Activated CD8-positive, alpha-beta memory T cell treated with anti-CD3 and anti-CD28 coated beads, Interleukin-2, amount 10 ng/mL, durations not matched to agents 7 days and 5 days (primary cell): Measurements from ENCODE around the gene RIMKLA. TPM values are rescaled to one million over a fixed set of nuclear protein-coding genes. Genes with fewer than 3 reads are reported as not detected.

Source experiments
- ATAC-seq: fragments of 150-1000 bp; cut with Tn5 transposase; one replicate; pipeline ENCODE4 v1.10.0; 2021; ENCODE audit warnings: moderate library complexity
- CTCF ChIA-PET: fragments of 350-600 bp; sonication (Branson Sonifier 250); formaldehyde crosslinking; loops from one replicate; lab custom pipeline; 2021; ENCODE audit warnings: antibody characterized with exemption; lab: Charles Lee
- DNase-seq: peaks from one replicate; pipeline ENCODE4 v3.0.0-alpha.2; 2020
- H3K27ac Mint-ChIP-seq: one replicate; pipeline ENCODE4 v1.8.0; 2021; ENCODE audit warnings: mild to moderate bottlenecking, mixed read lengths
- H3K27me3 Mint-ChIP-seq: one replicate; pipeline ENCODE4 v1.8.0; 2021; ENCODE audit warnings: mixed read lengths
- H3K36me3 Mint-ChIP-seq: one replicate; pipeline ENCODE4 v1.8.0; 2021; ENCODE audit warnings: mild to moderate bottlenecking, mixed read lengths
- H3K4me1 Mint-ChIP-seq: one replicate; pipeline ENCODE4 v1.8.0; 2021; ENCODE audit warnings: mixed read lengths
- H3K4me3 Mint-ChIP-seq: one replicate; pipeline ENCODE4 v1.8.0; 2021; ENCODE audit warnings: mild to moderate bottlenecking, moderate library complexity, mixed read lengths
- H3K9me3 Mint-ChIP-seq: one replicate; pipeline ENCODE4 v1.8.0; 2022; ENCODE audit warnings: low read depth, mixed read lengths
- total RNA-seq, 2 experiments: library from RNA; stranded (reverse); gene quantifications; one replicate each; pipeline ENCODE4 v1.2.3, GENCODE V29; 2021

The RIMKLA gene
- total RNA-seq, 2 experiments from 2014 or later = 1.3 to 1.5 TPM

DNA sequence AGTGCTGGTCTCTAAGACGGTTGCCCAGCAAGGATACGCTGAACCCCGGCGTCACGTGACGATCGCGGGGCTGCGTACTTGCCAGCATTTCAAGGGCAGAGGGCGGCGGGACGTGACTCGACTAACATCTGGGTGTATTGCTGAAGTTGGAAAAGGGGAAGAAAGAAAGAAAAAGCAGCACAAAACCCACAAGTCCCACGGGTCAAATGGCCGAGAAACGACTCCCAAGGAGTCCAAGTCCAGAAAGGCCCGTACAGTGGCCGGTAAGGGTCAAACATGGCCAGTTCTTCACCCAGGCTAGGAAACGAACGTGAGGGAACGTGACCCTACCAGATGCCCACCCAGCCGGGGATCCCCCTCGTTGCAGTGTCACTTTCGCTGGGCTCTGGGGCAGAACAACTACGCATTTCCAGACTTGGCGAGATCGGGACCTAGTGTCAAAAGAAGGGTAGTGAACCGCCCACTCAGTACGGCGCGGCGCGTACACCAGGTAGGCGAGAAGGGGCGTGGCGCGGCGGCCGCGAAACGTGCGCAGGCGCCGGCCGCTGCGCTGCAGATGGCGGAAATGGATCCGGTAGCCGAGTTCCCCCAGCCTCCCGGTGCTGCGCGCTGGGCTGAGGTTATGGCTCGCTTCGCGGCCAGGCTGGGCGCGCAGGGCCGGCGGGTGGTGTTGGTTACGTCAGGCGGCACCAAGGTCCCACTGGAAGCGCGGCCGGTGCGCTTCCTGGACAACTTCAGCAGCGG, 75.6 kb downstream of the RIMKLA start, which contains the start of the genes PPCS and ZMYND12:
Gene PPCS (plus strand): TSS at position 534 of the 744 bp plus-strand sequence. CDS start 23 bp downstream, at position 557.
Gene ZMYND12 (minus strand): TSS at position 13 of the 744 bp plus-strand sequence. CDS start 25 bp downstream, outside the sequence.
- Mint-ChIP-seq H3K36me3 (peaks cover 33% of the 10 kb centered on the region), H3K27me3 (no peaks in the 10 kb centered on the region), H3K4me1 (peaks cover 32% of the 10 kb centered on the region), H3K9me3 (no peaks in the 10 kb centered on the region), H3K4me3 (peak within 1 kb of the TSS; percentile 79), H3K27ac (peak within 1 kb of the TSS; percentile 92)
- DNase-seq (peak; percentile 93), ATAC-seq (peak; percentile 93)
- CTCF ChIA-PET = interaction anchor here (1.2 kb wide), 1 partner anchor 282 kb away, joined by 3 read pairs; no protein-coding TSS in a partner anchor

DNA sequence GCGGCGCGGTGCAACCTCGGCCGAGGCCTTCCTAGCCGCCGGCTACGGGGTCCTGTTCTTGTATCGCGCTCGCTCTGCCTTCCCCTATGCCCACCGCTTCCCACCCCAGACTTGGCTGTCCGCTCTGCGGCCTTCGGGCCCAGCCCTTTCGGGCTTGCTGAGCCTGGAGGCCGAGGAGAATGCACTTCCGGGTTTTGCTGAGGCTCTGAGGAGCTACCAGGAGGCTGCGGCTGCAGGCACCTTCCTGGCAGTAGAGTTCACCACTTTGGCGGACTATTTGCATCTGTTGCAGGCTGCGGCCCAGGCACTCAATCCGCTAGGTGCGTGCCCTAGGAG, 76.1 kb downstream of the RIMKLA start:
- Mint-ChIP-seq H3K27me3 (no peaks in the 10 kb centered on the region), H3K27ac (peak overlapping the region; percentile 92), H3K4me3 (peak overlapping the region; percentile 79), H3K36me3 (peaks cover 33% of the 10 kb centered on the region), H3K9me3 (no peaks in the 10 kb centered on the region), H3K4me1 (peaks cover 34% of the 10 kb centered on the region)
- CTCF ChIA-PET = interaction anchor here (1.2 to 1.3 kb wide), 2 partner anchors 9 to 283 kb away, joined by 3 to 6 read pairs; no protein-coding TSS in a partner anchor
- peak; percentile 83 for DNase-seq
- ATAC-seq = peak; percentile 81

DNA sequence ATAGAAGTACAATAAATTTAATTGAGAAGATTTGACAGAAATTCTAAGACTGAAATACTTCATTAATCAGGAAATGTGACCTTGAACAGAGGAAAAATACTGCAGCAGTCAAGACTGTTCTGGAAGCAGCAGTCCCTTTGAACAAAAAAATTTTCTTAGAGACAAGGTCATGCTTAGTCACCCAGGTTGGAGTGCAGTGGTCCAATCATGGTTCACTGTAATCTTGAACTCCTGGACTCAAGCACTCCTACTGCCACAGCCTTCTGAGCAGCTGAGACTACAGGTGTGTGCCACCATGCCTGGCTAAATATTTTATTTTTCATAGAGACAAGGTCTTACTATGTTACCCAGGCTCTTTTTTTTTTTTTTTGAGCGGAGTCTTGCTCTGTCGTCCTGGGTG, 80.6 kb downstream of the RIMKLA start:
- H3K4me3 Mint-ChIP-seq = no peak overlapping the region
- DNase-seq (no peak), ATAC-seq (no peak)
- H3K9me3 Mint-ChIP-seq = no peaks in the 10 kb centered on the region
- H3K4me1 Mint-ChIP-seq = peaks cover 44% of the 10 kb centered on the region
- peaks cover 34% of the 10 kb centered on the region for H3K36me3 Mint-ChIP-seq
- CTCF ChIA-PET = no interaction called here
- H3K27me3 Mint-ChIP-seq = peaks cover 4% of the 10 kb centered on the region
- H3K27ac Mint-ChIP-seq = no peak overlapping the region

DNA sequence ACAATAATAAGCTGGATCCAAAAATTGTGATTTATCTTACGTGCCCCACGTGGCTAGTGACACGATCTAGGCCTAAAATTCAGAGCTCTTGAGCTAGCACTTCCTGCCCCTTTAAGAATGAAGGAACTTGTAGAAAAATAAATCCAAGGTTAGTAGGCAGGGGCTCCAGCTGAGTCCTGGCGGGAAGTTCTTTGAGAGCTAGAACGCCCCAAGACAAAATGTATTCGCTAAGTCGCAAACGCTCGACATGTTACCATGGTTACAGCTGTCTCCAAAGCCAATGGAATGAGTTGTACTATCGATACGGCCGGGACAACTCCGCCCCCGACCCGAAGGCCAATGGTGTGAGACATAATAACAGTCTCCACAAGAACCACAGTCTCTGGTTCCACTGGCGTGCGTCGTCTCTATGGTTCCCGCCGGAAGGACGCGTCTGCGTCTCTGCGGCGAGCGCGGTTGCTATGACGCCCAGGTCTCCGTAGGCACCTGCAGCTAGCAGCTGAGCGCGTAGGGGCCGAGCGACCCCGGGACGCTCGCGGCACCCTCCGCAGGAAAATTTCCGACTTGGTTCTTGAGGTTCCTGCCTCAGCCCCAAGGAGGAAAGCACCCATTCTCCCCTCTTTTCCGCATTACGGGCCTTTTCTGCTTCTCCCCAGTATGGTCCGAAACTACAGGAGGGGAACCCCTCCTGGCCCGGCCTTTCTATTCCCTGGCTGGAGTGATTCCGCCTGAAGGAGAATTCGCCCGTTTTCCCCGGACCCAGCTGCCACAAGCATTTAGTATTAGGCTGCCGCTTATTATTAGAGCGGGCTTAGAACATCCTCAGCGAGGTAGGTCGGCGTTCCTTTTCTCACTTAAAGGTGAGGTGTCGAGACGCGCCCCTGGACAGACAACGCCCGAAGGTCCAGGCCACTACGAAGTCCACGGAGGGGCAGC, 82.5 kb downstream of the RIMKLA start, which contains the start of gene CCDC30:
Gene CCDC30 (plus strand): TSS at position 459 of the 936 bp plus-strand sequence. CDS start 17,266 bp downstream, outside the sequence.
- Mint-ChIP-seq H3K4me3 (peak within 1 kb of the TSS; percentile 69), H3K27me3 (peaks cover 4% of the 10 kb centered on the region), H3K4me1 (peaks cover 33% of the 10 kb centered on the region), H3K36me3 (peaks cover 27% of the 10 kb centered on the region), H3K27ac (peak within 1 kb of the TSS; percentile 75), H3K9me3 (no peaks in the 10 kb centered on the region)
- ATAC-seq (peak; percentile 99), DNase-seq (peak; percentile 98)
- CTCF ChIA-PET = interaction anchor here (1.0 to 1.7 kb wide), 2 partner anchors 11 kb away, joined by 3 to 6 read pairs; no protein-coding TSS in a partner anchor

DNA sequence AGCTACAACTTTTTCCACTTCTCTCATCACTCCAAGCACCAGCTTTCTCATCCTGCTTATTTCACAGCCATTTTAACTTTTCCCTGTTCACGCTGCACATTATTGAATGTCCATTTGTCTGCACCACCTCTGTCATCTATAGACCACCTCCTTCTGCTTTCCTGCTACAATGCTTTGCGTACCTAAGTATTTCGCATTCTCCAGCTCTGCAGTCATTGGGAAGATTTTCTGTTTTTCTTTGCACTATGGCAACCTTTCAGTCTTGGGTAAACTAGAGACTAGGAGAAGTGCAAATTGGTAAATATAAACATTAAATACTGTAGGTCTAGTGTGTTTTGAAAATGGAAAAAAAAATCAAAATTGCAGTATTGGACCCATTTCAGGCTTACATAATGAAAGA, 83.3 kb downstream of the RIMKLA start:
- peaks cover 20% of the 10 kb centered on the region for H3K36me3 Mint-ChIP-seq
- H3K9me3 Mint-ChIP-seq = no peaks in the 10 kb centered on the region
- no peak for DNase-seq
- peak overlapping the region; percentile 69 for H3K4me3 Mint-ChIP-seq
- no peak overlapping the region for H3K27ac Mint-ChIP-seq
- peaks cover 30% of the 10 kb centered on the region for H3K4me1 Mint-ChIP-seq
- ATAC-seq = no peak
- CTCF ChIA-PET = interaction anchor here (0.7 to 1.7 kb wide), 2 partner anchors 10 to 120 kb away, joined by 4 to 6 read pairs; no protein-coding TSS in a partner anchor
- H3K27me3 Mint-ChIP-seq = peaks cover 7% of the 10 kb centered on the region

DNA sequence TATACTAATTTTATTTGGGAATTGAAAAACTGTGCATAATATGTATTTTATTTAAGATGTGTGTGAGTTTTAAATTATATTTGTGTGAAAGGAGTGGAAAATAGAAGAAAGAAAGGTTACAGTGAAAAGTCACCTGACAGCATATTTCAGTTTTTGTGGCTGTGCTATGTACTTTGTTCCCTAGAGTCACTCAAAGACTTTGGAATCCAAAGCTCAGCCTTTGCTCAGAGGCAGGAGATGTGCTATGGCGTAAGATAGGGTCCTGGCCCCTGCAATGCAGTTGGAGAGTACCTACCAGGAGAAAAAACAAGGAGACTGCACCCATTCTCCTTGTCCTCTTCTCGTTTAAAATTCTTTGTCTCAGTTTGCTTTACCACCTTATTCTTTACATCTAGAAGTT, 85.4 kb downstream of the RIMKLA start:
- no peak for ATAC-seq
- no peak for DNase-seq
- H3K27me3 Mint-ChIP-seq = peaks cover 7% of the 10 kb centered on the region
- H3K9me3 Mint-ChIP-seq = no peaks in the 10 kb centered on the region
- CTCF ChIA-PET = no interaction called here
- H3K4me3 Mint-ChIP-seq = no peak overlapping the region
- H3K4me1 Mint-ChIP-seq = peaks cover 26% of the 10 kb centered on the region
- H3K36me3 Mint-ChIP-seq = peaks cover 2% of the 10 kb centered on the region
- no peak overlapping the region for H3K27ac Mint-ChIP-seq

DNA sequence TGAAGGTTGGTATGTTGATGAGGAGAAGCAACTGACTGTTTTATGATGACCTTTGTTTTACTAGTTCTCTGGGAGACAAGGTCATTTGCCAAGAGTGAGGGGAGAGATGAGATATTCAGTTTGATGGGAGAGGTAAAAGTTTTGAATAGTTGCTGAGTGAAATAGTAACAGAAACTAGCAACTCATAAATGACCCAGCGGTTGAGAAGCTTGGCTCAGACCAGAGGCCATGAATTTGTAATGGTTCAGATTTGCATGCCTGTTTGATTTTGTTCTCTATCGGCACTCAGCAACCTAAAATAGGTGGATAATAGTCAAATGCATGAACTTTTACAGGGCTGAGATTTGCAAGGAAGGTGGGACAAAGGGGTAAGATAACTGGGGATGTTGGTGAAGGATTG, 89.1 kb downstream of the RIMKLA start:
- peaks cover 3% of the 10 kb centered on the region for H3K4me1 Mint-ChIP-seq
- peaks cover 3% of the 10 kb centered on the region for H3K27me3 Mint-ChIP-seq
- DNase-seq (no peak), ATAC-seq (no peak)
- H3K27ac Mint-ChIP-seq = no peak overlapping the region
- CTCF ChIA-PET = interaction anchor here (1.2 kb wide), 1 partner anchor 19 kb away, joined by 3 read pairs; no protein-coding TSS in a partner anchor
- H3K36me3 Mint-ChIP-seq = no peaks in the 10 kb centered on the region
- H3K4me3 Mint-ChIP-seq = no peak overlapping the region
- no peaks in the 10 kb centered on the region for H3K9me3 Mint-ChIP-seq

Other genes with a start within 250 kb of the RIMKLA start
- not detected for gene GUCA2B, start 227.4 kb upstream of the RIMKLA start, total RNA-seq
- not detected for gene GUCA2A, start 216.0 kb upstream of the RIMKLA start, total RNA-seq
- gene FOXJ3, start 45.6 kb upstream of the RIMKLA start, total RNA-seq = 10 to 100 TPM; 39.3 to 41.9 TPM
- gene ZMYND12, start 75.2 kb downstream of the RIMKLA start, total RNA-seq = 1 to 10 TPM in 1 of 2 experiments, under 1 TPM in 1; 0.21 to 1.1 TPM
- 10 to 100 TPM; 32.0 to 40.4 TPM for gene PPCS, start 75.8 kb downstream of the RIMKLA start, total RNA-seq
- gene CCDC30, start 82.5 kb downstream of the RIMKLA start, total RNA-seq = 1 to 10 TPM; 1.5 to 2.9 TPM